Glutamatergic neuron (in vitro differentiated cells): ENCODE measurements around the gene AP5Z1. TPM values are rescaled to one million over a fixed set of nuclear protein-coding genes. Genes with fewer than 3 reads are reported as not detected.
A peak's percentile ranks its signal among the peaks of the same experiment; 100 is the strongest.

Source experiments
- DNase-seq: peaks from one replicate; pipeline ENCODE4 v3.0.0; 2022
- H3K27ac Mint-ChIP-seq: one replicate; pipeline ENCODE4 v1.8.0; 2020; ENCODE audit warnings: mild to moderate bottlenecking, mixed read lengths, inconsistent platforms; ENCODE audit not compliant: unreplicated experiment
- H3K27me3 Mint-ChIP-seq: one replicate; pipeline ENCODE4 v1.8.0; 2020; ENCODE audit warnings: mild to moderate bottlenecking, moderate library complexity, mixed read lengths, inconsistent platforms; ENCODE audit not compliant: unreplicated experiment
- H3K36me3 Mint-ChIP-seq: one replicate; pipeline ENCODE4 v1.8.0; 2020; ENCODE audit warnings: mild to moderate bottlenecking, mixed read lengths, inconsistent platforms; ENCODE audit not compliant: unreplicated experiment
- H3K4me1 Mint-ChIP-seq: one replicate; pipeline ENCODE4 v1.8.0; 2020; ENCODE audit warnings: mild to moderate bottlenecking, low read depth, mixed read lengths, inconsistent platforms; ENCODE audit not compliant: unreplicated experiment
- H3K4me3 Mint-ChIP-seq: one replicate; pipeline ENCODE4 v1.8.0; 2020; ENCODE audit warnings: mild to moderate bottlenecking, mixed read lengths, inconsistent platforms; ENCODE audit not compliant: unreplicated experiment
- H3K9me3 Mint-ChIP-seq: one replicate; pipeline ENCODE4 v1.8.0; 2020; ENCODE audit warnings: mild to moderate bottlenecking, moderate library complexity, mixed read lengths, inconsistent platforms; ENCODE audit not compliant: unreplicated experiment
- total RNA-seq: library from RNA; stranded (reverse); fragmentation: NEBNext Ultra II Directional; extraction: Animal tissue kit (Norgen Biotek cat#: 25700); gene quantifications from one replicate; pipeline ENCODE4 v1.2.1, GENCODE V29; 2021; ENCODE audit not compliant: unreplicated experiment
- TF ChIP-seq, protein P1 (sequence below): fragments of 200-600 bp; sonication (generic); IDR thresholded peaks from one replicate; pipeline ENCODE4 v1.5.0; 2021; ENCODE audit not compliant: partially characterized antibody, unreplicated experiment

AP5Z1 gene
- total RNA-seq, 1 donor from 2014 or later, result 49.8 TPM

DNA sequence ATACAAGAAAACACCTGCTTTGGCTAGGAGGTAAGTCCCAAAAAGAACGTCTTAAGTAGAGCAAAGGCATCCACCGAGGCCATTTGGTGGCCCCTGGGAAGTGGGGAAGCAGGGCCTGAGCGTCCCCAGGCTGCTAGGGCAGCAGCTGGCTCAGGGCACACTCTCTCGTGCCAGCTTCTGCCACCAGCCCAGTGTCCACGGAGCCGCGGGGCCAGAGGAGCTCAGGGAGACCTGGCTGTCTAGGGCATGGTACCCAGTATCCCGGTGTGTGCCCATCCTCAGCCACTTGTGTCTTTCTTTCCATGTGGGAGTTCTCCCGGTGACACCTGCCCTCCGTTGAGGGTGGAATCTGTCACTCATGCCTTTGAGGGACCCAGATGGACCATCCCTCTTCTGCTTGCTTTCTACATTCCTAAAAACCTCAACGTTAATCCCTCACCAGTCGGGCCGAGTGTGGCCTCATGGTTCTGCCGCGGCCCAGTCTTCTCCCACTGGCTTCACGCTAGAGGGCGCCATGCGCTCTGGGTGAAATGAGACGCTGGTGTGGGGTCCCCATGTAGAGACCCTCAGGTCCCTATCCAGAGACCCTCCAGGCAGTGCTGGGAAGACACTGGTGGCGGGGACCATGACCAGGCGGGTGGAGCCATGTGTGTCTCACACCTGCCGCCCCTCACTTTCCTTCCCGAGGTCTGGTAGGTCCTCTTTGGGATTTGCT lies 9.5 kb upstream of the AP5Z1 start:
- Mint-ChIP-seq H3K36me3 (no peaks in the 10 kb centered on the region), H3K9me3 (peaks cover 8% of the 10 kb centered on the region), H3K27me3 (peaks cover 7% of the 10 kb centered on the region), H3K27ac (no peak overlapping the region), H3K4me3 (no peak overlapping the region), H3K4me1 (no peaks in the 10 kb centered on the region)
- no peak for DNase-seq
- TF ChIP-seq, protein P1, sequence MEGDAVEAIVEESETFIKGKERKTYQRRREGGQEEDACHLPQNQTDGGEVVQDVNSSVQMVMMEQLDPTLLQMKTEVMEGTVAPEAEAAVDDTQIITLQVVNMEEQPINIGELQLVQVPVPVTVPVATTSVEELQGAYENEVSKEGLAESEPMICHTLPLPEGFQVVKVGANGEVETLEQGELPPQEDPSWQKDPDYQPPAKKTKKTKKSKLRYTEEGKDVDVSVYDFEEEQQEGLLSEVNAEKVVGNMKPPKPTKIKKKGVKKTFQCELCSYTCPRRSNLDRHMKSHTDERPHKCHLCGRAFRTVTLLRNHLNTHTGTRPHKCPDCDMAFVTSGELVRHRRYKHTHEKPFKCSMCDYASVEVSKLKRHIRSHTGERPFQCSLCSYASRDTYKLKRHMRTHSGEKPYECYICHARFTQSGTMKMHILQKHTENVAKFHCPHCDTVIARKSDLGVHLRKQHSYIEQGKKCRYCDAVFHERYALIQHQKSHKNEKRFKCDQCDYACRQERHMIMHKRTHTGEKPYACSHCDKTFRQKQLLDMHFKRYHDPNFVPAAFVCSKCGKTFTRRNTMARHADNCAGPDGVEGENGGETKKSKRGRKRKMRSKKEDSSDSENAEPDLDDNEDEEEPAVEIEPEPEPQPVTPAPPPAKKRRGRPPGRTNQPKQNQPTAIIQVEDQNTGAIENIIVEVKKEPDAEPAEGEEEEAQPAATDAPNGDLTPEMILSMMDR, result no peak

DNA sequence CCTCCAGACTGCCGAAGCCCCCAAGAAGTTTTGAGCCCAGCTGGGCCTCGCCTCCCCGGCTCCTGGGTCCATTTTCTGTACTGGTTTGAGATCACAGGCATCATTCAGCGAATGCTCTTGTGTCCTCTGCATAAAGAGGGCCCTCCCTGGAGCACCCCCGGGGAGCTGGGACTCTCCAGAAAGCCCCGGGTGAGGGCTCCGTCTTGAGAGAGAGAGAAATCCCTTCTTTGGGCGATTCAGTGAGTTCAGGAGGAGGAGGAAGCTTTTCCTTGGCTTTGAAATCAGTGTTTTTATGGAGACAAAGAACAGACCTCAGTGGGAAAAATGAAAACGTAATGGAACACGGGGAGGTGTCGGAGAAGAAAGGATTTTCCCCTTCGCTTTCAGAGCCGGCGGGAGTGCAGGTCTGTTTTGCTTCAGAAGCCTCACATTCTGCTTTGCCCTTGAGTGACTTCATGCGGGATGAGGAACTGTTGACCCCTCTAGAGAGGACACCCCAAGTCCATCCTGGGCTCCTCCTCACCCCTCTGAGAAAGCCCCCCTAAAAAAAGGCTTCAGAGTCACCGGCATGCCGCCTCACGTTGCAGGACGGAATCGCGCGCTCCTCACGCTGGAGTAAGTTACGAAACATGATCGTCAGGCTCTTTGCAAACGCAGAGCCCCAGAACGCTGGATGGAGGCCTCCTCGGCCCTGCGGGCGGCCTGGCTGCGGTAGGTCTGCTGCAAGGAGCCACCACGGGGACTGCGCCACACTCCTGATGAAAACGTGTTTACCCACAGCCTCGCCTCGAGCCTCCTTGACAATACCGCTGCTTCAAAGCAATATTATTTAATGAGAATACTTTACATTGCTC lies 8.5 kb upstream of the AP5Z1 start:
- Mint-ChIP-seq H3K36me3 (no peaks in the 10 kb centered on the region), H3K4me1 (no peaks in the 10 kb centered on the region), H3K27me3 (peaks cover 7% of the 10 kb centered on the region), H3K27ac (peak overlapping the region; percentile 40), H3K4me3 (no peak overlapping the region), H3K9me3 (peaks cover 8% of the 10 kb centered on the region)
- TF ChIP-seq, protein P1, result no peak
- no peak for DNase-seq

DNA sequence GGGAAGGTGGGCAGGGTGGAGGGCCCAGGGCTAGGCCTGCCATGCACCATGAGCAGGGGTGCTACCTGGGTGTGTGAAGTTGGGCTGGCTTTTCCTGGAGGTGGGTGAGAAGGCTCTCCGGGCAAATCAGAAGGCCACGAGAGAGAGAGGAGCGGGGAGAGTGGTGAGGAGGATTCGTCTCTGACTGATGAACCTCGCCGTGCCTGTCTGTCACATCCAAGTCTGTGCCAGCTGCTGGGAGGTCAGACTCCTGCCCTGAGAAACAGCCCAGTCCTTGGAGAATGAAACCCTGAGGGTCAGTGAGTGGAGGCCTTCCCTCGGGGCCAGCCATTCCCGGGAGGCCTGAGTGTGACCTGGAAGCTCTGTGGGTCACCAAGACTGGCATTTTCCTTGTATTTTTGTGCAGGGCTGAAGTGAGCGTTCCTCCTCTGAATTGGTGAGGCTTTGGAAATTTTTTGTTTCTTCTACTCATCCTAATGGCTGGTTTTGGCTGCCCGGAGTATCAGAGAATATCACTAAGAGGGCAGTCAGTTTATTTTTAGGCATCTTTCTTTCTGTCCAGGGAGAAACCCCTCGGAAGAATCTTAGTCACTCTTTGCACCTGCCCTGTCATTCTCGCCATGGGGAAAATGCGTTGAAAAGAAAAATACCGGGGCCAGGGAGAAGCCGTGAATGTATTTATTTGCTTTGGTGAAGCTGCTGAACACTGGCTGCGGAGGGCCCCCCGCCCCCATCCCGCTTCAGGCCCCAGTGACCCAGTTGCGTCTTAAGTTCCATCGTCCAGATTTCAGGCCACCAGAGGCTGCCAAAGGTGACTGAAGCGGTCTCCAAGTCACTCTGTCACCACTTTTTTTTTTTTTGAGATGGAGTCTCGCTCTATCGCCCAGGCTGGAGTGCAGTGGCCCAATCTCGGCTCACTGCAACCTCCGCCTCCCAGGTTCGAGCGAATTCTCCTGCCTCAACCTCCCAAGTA lies 6.5 kb upstream of the AP5Z1 start:
- H3K4me1 Mint-ChIP-seq, result no peaks in the 10 kb centered on the region
- H3K36me3 Mint-ChIP-seq, result no peaks in the 10 kb centered on the region
- peaks cover 2% of the 10 kb centered on the region for H3K9me3 Mint-ChIP-seq
- H3K27me3 Mint-ChIP-seq, result peaks cover 3% of the 10 kb centered on the region
- no peak overlapping the region for H3K27ac Mint-ChIP-seq
- no peak for DNase-seq
- H3K4me3 Mint-ChIP-seq, result no peak overlapping the region
- TF ChIP-seq, protein P1, result no peak

DNA sequence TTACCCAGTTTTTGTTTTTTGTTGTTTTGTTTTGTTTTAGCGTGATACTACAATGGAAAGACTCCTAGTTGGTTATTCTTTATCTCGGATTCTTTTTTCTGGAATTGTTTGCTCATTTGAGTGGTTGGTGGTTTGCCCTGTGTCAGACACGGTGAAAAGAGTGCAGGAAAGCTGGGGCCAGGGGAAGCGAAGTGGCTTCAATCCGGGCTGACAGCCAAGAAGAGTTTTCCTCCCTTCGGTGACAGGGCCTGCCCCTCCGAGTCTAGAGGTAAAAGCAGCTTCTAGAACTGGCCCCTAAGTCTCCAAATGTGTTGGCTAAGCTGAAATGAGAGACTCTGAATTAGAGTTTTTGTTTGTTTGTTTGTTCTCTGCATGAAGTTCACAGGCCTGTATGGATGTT lies 5.7 kb upstream of the AP5Z1 start:
- peaks cover 2% of the 10 kb centered on the region for H3K9me3 Mint-ChIP-seq
- H3K27ac Mint-ChIP-seq, result peak overlapping the region; percentile 30
- DNase-seq, result no peak
- TF ChIP-seq, protein P1, result no peak
- H3K4me1 Mint-ChIP-seq, result peaks cover 6% of the 10 kb centered on the region
- no peaks in the 10 kb centered on the region for H3K36me3 Mint-ChIP-seq
- H3K4me3 Mint-ChIP-seq, result no peak overlapping the region
- peaks cover 7% of the 10 kb centered on the region for H3K27me3 Mint-ChIP-seq
